ENCODE results near the gene PPP2R2C.

PPP2R2C gene

GRCh38 chr4:6368601-6369000, 103.8 kb downstream of the PPP2R2C start:
- Histone ChIP-seq H3K27ac (no peak overlapping the region), H3K9ac (no peak overlapping the region), H2AFZ (no peak overlapping the region), H3K4me2 (ENCODE audit: low read length) (no peak overlapping the region), H3K9me3 (ENCODE audit: control insufficient read depth, low read length) (no peaks in the 10 kb centered on the region), H3K4me3 (ENCODE audit: low read depth, low read length) (no peak overlapping the region), H3K4me1 (no peaks in the 10 kb centered on the region), H3K27me3 (ENCODE audit: control insufficient read depth, insufficient read depth, low read length) (no peaks in the 10 kb centered on the region), H3K36me3 (ENCODE audit: control insufficient read depth, insufficient read depth, low read length) (no peaks in the 10 kb centered on the region), H3K79me2 (no peaks in the 10 kb centered on the region)
- TF ChIP-seq CTCF (IDR thresholded peaks at IDR 0.05), result no peak

GRCh38 chr4:6368096-6368495, 104.3 kb downstream of the PPP2R2C start:
- no peak overlapping the region for H3K4me3 ChIP-seq (ENCODE audit: low read depth, low read length)
- H3K27ac ChIP-seq, result no peak overlapping the region
- no peaks in the 10 kb centered on the region for H3K79me2 ChIP-seq
- no peaks in the 10 kb centered on the region for H3K36me3 ChIP-seq (ENCODE audit: control insufficient read depth, insufficient read depth, low read length)
- H3K9ac ChIP-seq, result no peak overlapping the region
- H2AFZ ChIP-seq, result no peak overlapping the region
- TF ChIP-seq CTCF (IDR thresholded peaks at IDR 0.05), result no peak
- H3K9me3 ChIP-seq (ENCODE audit: control insufficient read depth, low read length), result no peaks in the 10 kb centered on the region
- no peaks in the 10 kb centered on the region for H3K4me1 ChIP-seq
- H3K27me3 ChIP-seq (ENCODE audit: control insufficient read depth, insufficient read depth, low read length), result no peaks in the 10 kb centered on the region
- H3K4me2 ChIP-seq (ENCODE audit: low read length), result no peak overlapping the region

- Histone ChIP-seq H2AFZ (no peak overlapping the region), H3K79me2 (no peaks in the 10 kb centered on the region), H3K36me3 (ENCODE audit: control insufficient read depth, insufficient read depth, low read length) (no peaks in the 10 kb centered on the region), H3K4me1 (no peaks in the 10 kb centered on the region), H3K9me3 (ENCODE audit: control insufficient read depth, low read length) (no peaks in the 10 kb centered on the region), H3K9ac (no peak overlapping the region), H3K27me3 (ENCODE audit: control insufficient read depth, insufficient read depth, low read length) (no peaks in the 10 kb centered on the region), H3K4me3 (ENCODE audit: low read depth, low read length) (no peak overlapping the region), H3K27ac (no peak overlapping the region), H3K4me2 (ENCODE audit: low read length) (no peak overlapping the region)
- no peak for TF ChIP-seq CTCF (IDR thresholded peaks at IDR 0.05)
Observed at GRCh38 chr4:6367371-6367851, 105.0 kb downstream of the PPP2R2C start.

- Histone ChIP-seq H3K9ac (no peak overlapping the region), H3K4me2 (ENCODE audit: low read length) (no peak overlapping the region), H3K79me2 (no peaks in the 10 kb centered on the region), H3K27ac (no peak overlapping the region), H3K9me3 (ENCODE audit: control insufficient read depth, low read length) (no peaks in the 10 kb centered on the region), H3K36me3 (ENCODE audit: control insufficient read depth, insufficient read depth, low read length) (no peaks in the 10 kb centered on the region), H2AFZ (no peak overlapping the region), H3K4me3 (ENCODE audit: low read depth, low read length) (no peak overlapping the region), H3K4me1 (no peaks in the 10 kb centered on the region), H3K27me3 (ENCODE audit: control insufficient read depth, insufficient read depth, low read length) (no peaks in the 10 kb centered on the region)
- no peak for TF ChIP-seq CTCF (IDR thresholded peaks at IDR 0.05)
Observed at GRCh38 chr4:6366581-6366980, 105.8 kb downstream of the PPP2R2C start.

- TF ChIP-seq CTCF (IDR thresholded peaks at IDR 0.05), result no peak
- H3K27me3 ChIP-seq (ENCODE audit: control insufficient read depth, insufficient read depth, low read length), result no peaks in the 10 kb centered on the region
- no peak overlapping the region for H3K9ac ChIP-seq
- no peaks in the 10 kb centered on the region for H3K9me3 ChIP-seq (ENCODE audit: control insufficient read depth, low read length)
- no peak overlapping the region for H3K27ac ChIP-seq
- no peaks in the 10 kb centered on the region for H3K36me3 ChIP-seq (ENCODE audit: control insufficient read depth, insufficient read depth, low read length)
- no peaks in the 10 kb centered on the region for H3K79me2 ChIP-seq
- no peak overlapping the region for H3K4me3 ChIP-seq (ENCODE audit: low read depth, low read length)
- no peaks in the 10 kb centered on the region for H3K4me1 ChIP-seq
- H3K4me2 ChIP-seq (ENCODE audit: low read length), result no peak overlapping the region
- H2AFZ ChIP-seq, result no peak overlapping the region
Observed at GRCh38 chr4:6365545-6366086, 106.8 kb downstream of the PPP2R2C start.

Data from parathyroid adenoma (tissue), 2 donors.